GM12801 (cell line): Measurements from ENCODE around the gene CHST11.

Experiments
- CTCF ChIP-seq: IDR thresholded peaks from one replicate; pipeline ENCODE4 v1.5.1; 2011; ENCODE audit warnings: control low read depth; ENCODE audit not compliant: insufficient read length; ENCODE audit errors: extremely low read depth

The CHST11 gene

GRCh38 chr12:104421343-104421742 is 35.4 kb upstream of the CHST11 start:
- no peak for TF ChIP-seq CTCF

- no peak for TF ChIP-seq CTCF
These were observed 34.3 kb upstream of the CHST11 start for GRCh38 chr12:104422441-104422840.

- TF ChIP-seq CTCF = no peak
These were observed 33.5 kb upstream of the CHST11 start for GRCh38 chr12:104423273-104423672.

GRCh38 chr12:104423809-104424208 is 32.9 kb upstream of the CHST11 start:
- no peak for TF ChIP-seq CTCF

- no peak for TF ChIP-seq CTCF
These were observed 31.8 kb upstream of the CHST11 start for GRCh38 chr12:104424955-104425354.

GRCh38 chr12:104425614-104426013 is 31.1 kb upstream of the CHST11 start:
- no peak for TF ChIP-seq CTCF

- no peak for TF ChIP-seq CTCF
These were observed 29.7 kb upstream of the CHST11 start for GRCh38 chr12:104426926-104427546.
